Activated CD4-positive, alpha-beta T cell treated with anti-CD3 and anti-CD28 coated beads, Interleukin-2, amount 10 ng/mL, durations not matched to agents 24 days and 14 days (primary cell): ENCODE results near the gene EXO1. TPM values are rescaled to one million over a fixed set of nuclear protein-coding genes. Genes with fewer than 3 reads are reported as not detected.

Source experiments
- DNase-seq: peaks from one replicate; pipeline ENCODE4 v3.0.0; 2022
- H3K27ac Mint-ChIP-seq: one replicate; pipeline ENCODE4 v1.8.0; 2022; ENCODE audit warnings: mild to moderate bottlenecking, mixed read lengths
- H3K27me3 Mint-ChIP-seq: one replicate; pipeline ENCODE4 v1.8.0; 2022; ENCODE audit warnings: mixed read lengths
- H3K36me3 Mint-ChIP-seq: one replicate; pipeline ENCODE4 v1.8.0; 2022; ENCODE audit warnings: low read depth, mild to moderate bottlenecking, mixed read lengths
- H3K4me1 Mint-ChIP-seq: one replicate; pipeline ENCODE4 v1.8.0; 2021; ENCODE audit warnings: mixed read lengths
- H3K4me3 Mint-ChIP-seq: one replicate; pipeline ENCODE4 v1.8.0; 2022; ENCODE audit warnings: mild to moderate bottlenecking, moderate library complexity, mixed read lengths
- H3K9me3 Mint-ChIP-seq: one replicate; pipeline ENCODE4 v1.8.0; 2021; ENCODE audit warnings: mixed read lengths
- intact Hi-C: fragments of 100-400 bp; cut with micrococcal nuclease; formaldehyde crosslinking; loops from one replicate; pipeline ENCODE4 v1.15.1; 2023
- total RNA-seq: library from RNA; stranded (reverse); gene quantifications from 2 replicates; pipeline ENCODE4 v1.2.3, GENCODE V29; 2022

Gene EXO1
- total RNA-seq, 1 donor from 2014 or later, result 60.9 TPM

GRCh38 chr1:241927321-241927720, 79.3 kb downstream of the EXO1 start:
- H3K27ac Mint-ChIP-seq, result no peak overlapping the region
- H3K27me3 Mint-ChIP-seq, result no peaks in the 10 kb centered on the region

GRCh38 chr1:241932845-241933244, 84.8 kb downstream of the EXO1 start:
- intact Hi-C loops, result no loop called here
- no peaks in the 10 kb centered on the region for H3K36me3 Mint-ChIP-seq
- H3K27ac Mint-ChIP-seq, result no peak overlapping the region
- no peak overlapping the region for H3K4me3 Mint-ChIP-seq
- DNase-seq, result no peak
- peaks cover 4% of the 10 kb centered on the region for H3K27me3 Mint-ChIP-seq
- H3K4me1 Mint-ChIP-seq, result no peaks in the 10 kb centered on the region
- H3K9me3 Mint-ChIP-seq, result no peaks in the 10 kb centered on the region

More at GRCh38 chr1:241927321-241927720, 79.3 kb downstream of the EXO1 start:
- Mint-ChIP-seq H3K4me3 (no peak overlapping the region), H3K36me3 (no peaks in the 10 kb centered on the region), H3K4me1 (no peaks in the 10 kb centered on the region), H3K9me3 (no peaks in the 10 kb centered on the region)
- no peak for DNase-seq
- intact Hi-C loops, result no loop called here

- DNase-seq, result no peak
- Mint-ChIP-seq H3K27ac (no peak overlapping the region), H3K4me1 (no peaks in the 10 kb centered on the region)
Observed at GRCh38 chr1:241934201-241934848, 86.3 kb downstream of the EXO1 start.

GRCh38 chr1:241934866-241935265, 86.9 kb downstream of the EXO1 start:
- Mint-ChIP-seq H3K27ac (no peak overlapping the region), H3K27me3 (peaks cover 4% of the 10 kb centered on the region), H3K9me3 (no peaks in the 10 kb centered on the region), H3K36me3 (no peaks in the 10 kb centered on the region), H3K4me3 (no peak overlapping the region), H3K4me1 (no peaks in the 10 kb centered on the region)
- intact Hi-C loops, result no loop called here
- no peak for DNase-seq

More at GRCh38 chr1:241934201-241934848, 86.3 kb downstream of the EXO1 start:
- Mint-ChIP-seq H3K9me3 (no peaks in the 10 kb centered on the region), H3K4me3 (no peak overlapping the region), H3K27me3 (peaks cover 4% of the 10 kb centered on the region), H3K36me3 (no peaks in the 10 kb centered on the region)
- intact Hi-C loops, result no loop called here

Other genes starting within 250 kb of the EXO1 start
- 19.5 and 21.4 TPM in 2 replicates for gene CHML, start 207.8 kb upstream of the EXO1 start, total RNA-seq
- 11.2 and 11.6 TPM in 2 replicates for gene OPN3, start 207.8 kb upstream of the EXO1 start, total RNA-seq
- not detected in 2 replicates for gene WDR64, start 195.9 kb upstream of the EXO1 start, total RNA-seq
- not detected in 2 replicates for gene BECN2, start 109.6 kb downstream of the EXO1 start, total RNA-seq
- gene MAP1LC3C, start 150.9 kb downstream of the EXO1 start, total RNA-seq, result not detected in 2 replicates